H1 (cell line): ENCODE results near the gene KCNA5. TPM values are rescaled to one million over a fixed set of nuclear protein-coding genes. Genes with fewer than 3 reads are reported as not detected.
A peak's percentile ranks its signal among the peaks of the same experiment; 100 is the strongest.

ENCODE experiments used
- CTCF ChIA-PET: fragments of 300-600 bp; sonication (Branson Sonifier 250); formaldehyde crosslinking; loops from one replicate; lab custom pipeline; 2021; ENCODE audit not compliant: partially characterized antibody; lab: Charles Lee
- POLR2A ChIA-PET: fragments of 300-600 bp; sonication (Branson Sonifier 250); formaldehyde crosslinking; loops from one replicate; lab custom pipeline; 2021; ENCODE audit warnings: inconsistent platforms; ENCODE audit not compliant: partially characterized antibody; lab: Charles Lee
- DNase-seq, 2 experiments: peaks; one replicate each; pipeline versions ENCODE4 v3.0.0 to v3.0.0-alpha.2; 2010 to 2022; ENCODE audit warnings: low spot score in 2 of 2, low read depth in 1 of 2, mixed read lengths in 1 of 2
- FAIRE-seq: peaks from 2 replicates; lab custom pipeline; 2011; peaks lifted over from hg19 to GRCh38; lab: Jason Lieb, UNC
- H2AFZ ChIP-seq: 2 replicates; pipeline ENCODE4 v1.8.1; 2012; ENCODE audit warnings: low read length, inconsistent platforms
- H2AK5ac ChIP-seq: 2 replicates; pipeline ENCODE4 v1.6.1; 2013; ENCODE audit warnings: low read depth, low read length
- H2BK120ac ChIP-seq: replicated peaks from 2 replicates; pipeline ENCODE3; 2013; ENCODE audit warnings: low read depth, low read length, inconsistent platforms
- H2BK12ac ChIP-seq: 2 replicates; pipeline ENCODE4 v1.6.1; 2013; ENCODE audit warnings: low read depth, low read length
- H2BK15ac ChIP-seq: 2 replicates; pipeline ENCODE4 v1.6.1; 2013; ENCODE audit warnings: low read length
- H2BK20ac ChIP-seq: 2 replicates; pipeline ENCODE4 v1.6.1; 2013; ENCODE audit warnings: low read length
- H2BK5ac ChIP-seq: 2 replicates; pipeline ENCODE4 v1.6.1; 2013; ENCODE audit warnings: low read depth, low read length
- H3K14ac ChIP-seq: 2 replicates; pipeline ENCODE4 v1.6.1; 2013; ENCODE audit warnings: inconsistent platforms; ENCODE audit not compliant: insufficient read length
- H3K18ac ChIP-seq: 2 replicates; pipeline ENCODE4 v1.6.1; 2013; ENCODE audit warnings: low read length; ENCODE audit errors: extremely low read depth
- H3K23ac ChIP-seq: 2 replicates; pipeline ENCODE4 v1.6.1; 2013; ENCODE audit warnings: inconsistent platforms; ENCODE audit not compliant: insufficient read length
- H3K23me2 ChIP-seq: 2 replicates; pipeline ENCODE4 v1.6.1; 2013; ENCODE audit warnings: low read depth, low read length
- H3K27ac ChIP-seq: 2 replicates; pipeline ENCODE4 v1.6.1; 2011; ENCODE audit warnings: low read depth, low read length, inconsistent platforms
- H3K27me3 ChIP-seq, 4 experiments: replicated peaks in 1 of 4; 1 replicate in 1 of 4; 2 replicates in 3 of 4; pipeline versions ENCODE4 v1.6.1 to v1.8.1; 2011 to 2013; ENCODE audit warnings: low read length in 3 of 4, mild to moderate bottlenecking in 3 of 4, inconsistent platforms in 2 of 4, mixed read lengths in 2 of 4, moderate library complexity in 1 of 4; ENCODE audit not compliant: control insufficient read depth in 3 of 4, insufficient read depth in 3 of 4; ENCODE audit errors: extremely low read depth in 1 of 4
- H3K36me3 ChIP-seq, 4 experiments: 2 replicates each; pipeline versions ENCODE4 v1.6.1 to v1.8.1; 2011 to 2013; ENCODE audit warnings: mild to moderate bottlenecking in 4 of 4, low read length in 3 of 4, moderate library complexity in 2 of 4, control low read depth in 1 of 4, inconsistent platforms in 1 of 4; ENCODE audit not compliant: insufficient read depth in 4 of 4, control insufficient read depth in 2 of 4
- H3K4ac ChIP-seq: replicated peaks from 2 replicates; pipeline ENCODE3; 2013; ENCODE audit warnings: low read length, low read depth, mixed read lengths, inconsistent platforms; ENCODE audit not compliant: insufficient read length
- H3K4me1 ChIP-seq, 4 experiments: replicated peaks in 1 of 4; 1 replicate in 1 of 4; 2 replicates in 3 of 4; pipeline versions ENCODE4 v1.6.1 to v1.8.1; 2011 to 2013; ENCODE audit warnings: low read length in 3 of 4, inconsistent platforms in 2 of 4, mixed read lengths in 1 of 4; ENCODE audit not compliant: insufficient read depth in 4 of 4, control insufficient read depth in 3 of 4
- H3K4me2 ChIP-seq, 2 experiments: 2 replicates each; pipeline versions ENCODE4 v1.6.1 to v1.8.1; 2011 to 2013; ENCODE audit warnings: low read depth in 2 of 2, low read length in 2 of 2, control low read depth in 1 of 2, inconsistent platforms in 1 of 2, mild to moderate bottlenecking in 1 of 2; ENCODE audit not compliant: insufficient read depth in 1 of 2
- H3K4me3 ChIP-seq, 4 experiments: fragments of 200-600, 300-600 bp in 1 of 4; sonication (generic), shearing (Covaris generic), sonication (Bioruptor Twin) in 1 of 4; 2 replicates each; pipeline versions ENCODE4 v1.5.1 to v1.8.1; 2011 to 2016; ENCODE audit warnings: low read length in 4 of 4, low read depth in 3 of 4, control low read depth in 2 of 4, inconsistent platforms in 2 of 4, mild to moderate bottlenecking in 2 of 4, mixed read lengths in 1 of 4, moderate library complexity in 1 of 4; ENCODE audit not compliant: insufficient read depth in 2 of 4; ENCODE audit errors: extremely low read depth in 1 of 4
- H3K56ac ChIP-seq: replicated peaks from 2 replicates; pipeline ENCODE3; 2013; ENCODE audit warnings: low read depth, mild to moderate bottlenecking, mixed read lengths, low read length, inconsistent platforms; ENCODE audit not compliant: insufficient read length
- H3K79me1 ChIP-seq: 2 replicates; pipeline ENCODE4 v1.6.1; 2013; ENCODE audit warnings: low read depth, low read length, control low read depth
- H3K79me2 ChIP-seq, 2 experiments: 2 replicates each; pipeline versions ENCODE4 v1.6.1 to v1.8.1; 2012 to 2013; ENCODE audit warnings: low read length in 2 of 2, mild to moderate bottlenecking in 2 of 2, inconsistent platforms in 1 of 2; ENCODE audit not compliant: insufficient read depth in 2 of 2, control insufficient read depth in 1 of 2
- H3K9ac ChIP-seq, 4 experiments: replicated peaks in 1 of 4; 1 replicate in 1 of 4; 2 replicates in 3 of 4; pipeline versions ENCODE4 v1.6.1 to v1.8.1; 2011 to 2013; ENCODE audit warnings: low read depth in 3 of 4, low read length in 3 of 4, control low read depth in 2 of 4, mild to moderate bottlenecking in 2 of 4, moderate library complexity in 2 of 4, inconsistent platforms in 1 of 4; ENCODE audit errors: extremely low read depth in 1 of 4
- H3K9me3 ChIP-seq, 2 experiments: 2 replicates each; pipeline versions ENCODE4 v1.6.1 to v1.8.1; 2012 to 2013; ENCODE audit warnings: mild to moderate bottlenecking in 2 of 2, moderate library complexity in 2 of 2, control low read depth in 1 of 2, inconsistent platforms in 1 of 2, low read depth in 1 of 2, low read length in 1 of 2, mixed read lengths in 1 of 2; ENCODE audit not compliant: insufficient read depth in 2 of 2
- H4K20me1 ChIP-seq, 2 experiments: replicated peaks in 1 of 2; 2 replicates each; pipeline versions ENCODE3 to v1.8.1; 2011 to 2013; ENCODE audit warnings: inconsistent platforms in 2 of 2, low read length in 2 of 2, mild to moderate bottlenecking in 1 of 2; ENCODE audit not compliant: insufficient read depth in 2 of 2, control insufficient read depth in 1 of 2
- H4K5ac ChIP-seq: 2 replicates; pipeline ENCODE4 v1.6.1; 2013; ENCODE audit warnings: low read length, low read depth, mixed read lengths, inconsistent platforms; ENCODE audit not compliant: insufficient read length
- H4K8ac ChIP-seq: 2 replicates; pipeline ENCODE4 v1.8.0; 2013; ENCODE audit warnings: mild to moderate bottlenecking, moderate library complexity, low read length, inconsistent platforms; ENCODE audit not compliant: insufficient read depth; ENCODE audit errors: extremely low read depth
- H4K91ac ChIP-seq: replicated peaks from 2 replicates; pipeline ENCODE3; 2013; ENCODE audit warnings: low read length, mixed read lengths, inconsistent platforms; ENCODE audit not compliant: insufficient read length
- POLR2A ChIP-seq, 2 experiments: IDR thresholded peaks; 1 replicate in 1 of 2; 2 replicates in 1 of 2; pipeline ENCODE4 v1.6.1; 2011; ENCODE audit warnings: low read depth in 2 of 2, low read length in 2 of 2, mild to moderate bottlenecking in 2 of 2; ENCODE audit errors: control extremely low read depth in 1 of 2
- WGBS, 2 experiments: shearing (Covaris generic) in 1 of 2; methylation state at CpG; one replicate each; pipeline versions ENCODE4 v1.1.6 to v1.1.7; 2013 to 2015; ENCODE audit warnings: low lambda C conversion rate in 2 of 2, mixed read lengths in 2 of 2, inconsistent platforms in 1 of 2, low coverage in 1 of 2, missing lambda C conversion rate in 1 of 2; ENCODE audit not compliant: insufficient replicate concordance in 2 of 2, insufficient coverage in 1 of 2, insufficient read length in 1 of 2; ENCODE audit errors: extremely low coverage in 1 of 2, missing lambda C conversion rate in 1 of 2; 5-methylcytosine and 5-hydroxymethylcytosine counted together
- polyA plus RNA-seq, 7 experiments: library from polyadenylated mRNA; depleted of rRNA in 3 of 7; stranded (reverse) in 5 of 7; unstranded in 2 of 7; fragments of >200 nt in 5 of 7; fragments of 200-250 nt in 2 of 7; gene quantifications; 1 replicate in 5 of 7; 2 replicates in 1 of 7; 4 replicates in 1 of 7; pipeline versions ENCODE4 v1.2.1 to v1.2.3, GENCODE V29; 2011 to 2013; ENCODE audit warnings: missing spikeins in 2 of 7, mixed read lengths in 2 of 7
- total RNA-seq: library from RNA; stranded (reverse); fragmentation: NEBNext Ultra II Directional; extraction: Animal tissue kit (Norgen Biotek cat#: 25700); gene quantifications from 2 replicates; pipeline ENCODE4 v1.2.1, GENCODE V29; 2021
- TF ChIP-seq, protein P1 (sequence below), 3 experiments: IDR thresholded peaks; 1 replicate in 2 of 3; 2 replicates in 1 of 3; pipeline versions ENCODE4 v1.5.1 to v1.6.1; 2011; ENCODE audit warnings: low read length in 3 of 3, mild to moderate bottlenecking in 3 of 3, inconsistent platforms in 2 of 3, low read depth in 1 of 3, moderate library complexity in 1 of 3; ENCODE audit not compliant: insufficient read depth in 1 of 3; ENCODE audit errors: control extremely low read depth in 1 of 3

Gene KCNA5
- total and polyA plus RNA-seq, 2 of the 8 experiments (the other 6 are each of a cell fraction or from before 2014, with no cell fraction given): 0.20 to 0.29 TPM

DNA sequence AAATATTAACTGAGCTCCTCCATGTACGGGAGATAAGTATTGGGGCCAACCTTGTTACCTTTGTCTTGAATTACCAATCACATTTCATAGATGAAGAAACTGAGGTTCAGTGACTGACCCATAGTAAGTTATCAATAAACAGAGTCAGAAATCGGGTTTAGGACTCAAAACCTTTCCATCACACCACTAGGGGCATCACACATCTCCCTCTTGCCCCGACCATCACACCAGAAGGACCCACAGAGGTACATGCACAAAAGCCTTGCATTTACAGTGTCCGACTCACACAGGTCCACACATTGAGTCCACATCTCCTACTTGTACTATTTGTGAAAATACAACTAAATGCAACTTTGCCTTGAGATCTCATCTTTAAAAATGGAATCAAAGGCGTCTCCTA is 29.4 kb downstream of the KCNA5 start:
- ChIA-PET CTCF (interaction anchor here (0.6 to 10.3 kb wide), 21 partner anchors 12 to 723 kb away, joined by 3 to 149 read pairs (median 6); partner anchors contain the start of gene KCNA5), POLR2A (interaction anchor here (1.0 to 1.3 kb wide), 2 partner anchors 15 to 407 kb away, joined by 3 to 4 read pairs; no protein-coding TSS in a partner anchor)
- Histone ChIP-seq H3K4me2 (no peak overlapping the region), H3K27me3 (0 out of 7 replicates have a peak, but pooled peaks cover 0 to 4% (median 0%) of the 10 kb centered on the region in 4 experiments), H4K5ac (no peak overlapping the region), H3K79me1 (no peaks in the 10 kb centered on the region), H2BK20ac (no peak overlapping the region), H3K4me1 (peaks cover 0 to 5% (median 4%) of the 10 kb centered on the region in 4 experiments; a peak in 4 of 7 replicates), H2BK5ac (no peak overlapping the region), H3K36me3 (no peaks in the 10 kb centered on the region)
- 94% methylated on average over 5 of the region's 5 CpGs; no CpG with 5 or more reads in 1 of the 2 experiments for WGBS, 2 experiments
- no peak for TF ChIP-seq POLR2A (IDR thresholded peaks at IDR 0.05; ENCODE audit: control extremely low read depth in 1 of 2, low read depth in 2 of 2, low read length in 2 of 2)
- TF ChIP-seq, protein P1, sequence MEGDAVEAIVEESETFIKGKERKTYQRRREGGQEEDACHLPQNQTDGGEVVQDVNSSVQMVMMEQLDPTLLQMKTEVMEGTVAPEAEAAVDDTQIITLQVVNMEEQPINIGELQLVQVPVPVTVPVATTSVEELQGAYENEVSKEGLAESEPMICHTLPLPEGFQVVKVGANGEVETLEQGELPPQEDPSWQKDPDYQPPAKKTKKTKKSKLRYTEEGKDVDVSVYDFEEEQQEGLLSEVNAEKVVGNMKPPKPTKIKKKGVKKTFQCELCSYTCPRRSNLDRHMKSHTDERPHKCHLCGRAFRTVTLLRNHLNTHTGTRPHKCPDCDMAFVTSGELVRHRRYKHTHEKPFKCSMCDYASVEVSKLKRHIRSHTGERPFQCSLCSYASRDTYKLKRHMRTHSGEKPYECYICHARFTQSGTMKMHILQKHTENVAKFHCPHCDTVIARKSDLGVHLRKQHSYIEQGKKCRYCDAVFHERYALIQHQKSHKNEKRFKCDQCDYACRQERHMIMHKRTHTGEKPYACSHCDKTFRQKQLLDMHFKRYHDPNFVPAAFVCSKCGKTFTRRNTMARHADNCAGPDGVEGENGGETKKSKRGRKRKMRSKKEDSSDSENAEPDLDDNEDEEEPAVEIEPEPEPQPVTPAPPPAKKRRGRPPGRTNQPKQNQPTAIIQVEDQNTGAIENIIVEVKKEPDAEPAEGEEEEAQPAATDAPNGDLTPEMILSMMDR (IDR thresholded peaks at IDR 0.05; ENCODE audit: control extremely low read depth in 1 of 3, insufficient read depth in 1 of 3, low read depth in 1 of 3, low read length in 3 of 3): peak; percentile 19 to 33 (median 20); a peak in 3 of 4 replicates
- TF ChIP-seq, all 59 proteins: peak for 1
- Histone ChIP-seq H3K4ac (no peak overlapping the region), H2AK5ac (no peak overlapping the region), H2BK120ac (no peak overlapping the region), H3K23ac (no peak overlapping the region), H2BK15ac (no peak overlapping the region), H4K20me1 (no peaks in the 10 kb centered on the region), H4K91ac (no peak overlapping the region), H3K27ac (no peak overlapping the region), H3K18ac (no peak overlapping the region), H3K56ac (no peak overlapping the region), H3K79me2 (no peaks in the 10 kb centered on the region), H3K9ac (no peak overlapping the region), H3K9me3 (no peaks in the 10 kb centered on the region), H3K4me3 (no peak overlapping the region), H3K14ac (no peak overlapping the region), H2AFZ (no peak overlapping the region), H4K8ac (no peak overlapping the region), H2BK12ac (no peak overlapping the region), H3K23me2 (no peaks in the 10 kb centered on the region)
- FAIRE-seq (peak; percentile 36), DNase-seq (no peak)
